SK-N-SH (cell line): ENCODE measurements around the gene RAB17. TPM values are rescaled to one million over a fixed set of nuclear protein-coding genes. Genes with fewer than 3 reads are reported as not detected.

Experiments used
- CTCF ChIA-PET: fragments of 300-600, 350-600 bp; formaldehyde crosslinking; extraction: SDS; loops from one replicate; lab custom pipeline; 2021; lab: Yijun Ruan, JAX
- POLR2A ChIA-PET: fragments of 350-600 bp; sonication (Branson Sonifier 250); formaldehyde crosslinking; extraction: SDS; loops from one replicate; lab custom pipeline; 2020; ENCODE audit warnings: antibody characterized with exemption, inconsistent platforms; lab: Yijun Ruan, JAX
- DNase-seq: peaks from one replicate; pipeline ENCODE4 v3.0.0; 2012
- H2AFZ ChIP-seq: fragments of 200-600 bp; sonication (generic); 2 replicates; pipeline ENCODE4 v1.8.1; 2016; ENCODE audit warnings: antibody characterized with exemption, mild to moderate bottlenecking, low read depth
- H3F3A ChIP-seq: fragments of 200-600 bp; sonication (generic); replicated peaks from 2 replicates; pipeline ENCODE3; 2016; ENCODE audit warnings: antibody characterized with exemption, mild to moderate bottlenecking; ENCODE audit not compliant: insufficient read depth
- H3K27ac ChIP-seq, 2 experiments: fragments of 200-500 bp in 1 of 2; fragments of 200-600 bp in 1 of 2; sonication (Bioruptor generic) in 1 of 2; sonication (generic), shearing (Covaris generic) in 1 of 2; 2 replicates each; pipeline versions ENCODE4 v1.5.1 to v1.6.1; 2014 to 2016; ENCODE audit warnings: low read depth in 2 of 2, inconsistent platforms in 1 of 2, low read length in 1 of 2, mild to moderate bottlenecking in 1 of 2, mixed read lengths in 1 of 2
- H3K27me3 ChIP-seq: fragments of 200-600 bp; sonication (generic), shearing (Covaris generic); 2 replicates; pipeline ENCODE4 v1.6.1; 2016; ENCODE audit warnings: mixed run types; ENCODE audit not compliant: insufficient read depth
- H3K36me3 ChIP-seq, 2 experiments: fragments of 200-500 bp in 1 of 2; fragments of 200-600 bp in 1 of 2; sonication (Bioruptor generic) in 1 of 2; sonication (generic) in 1 of 2; replicated peaks in 1 of 2; 2 replicates each; pipeline versions ENCODE3 to v1.5.1; 2014 to 2016; ENCODE audit warnings: low read length in 1 of 2, mild to moderate bottlenecking in 1 of 2; ENCODE audit not compliant: insufficient read depth in 2 of 2, control insufficient read depth in 1 of 2
- H3K4me1 ChIP-seq, 2 experiments: fragments of 200-500 bp in 1 of 2; fragments of 200-600 bp in 1 of 2; sonication (Bioruptor generic) in 1 of 2; sonication (generic), shearing (Covaris generic) in 1 of 2; 2 replicates each; pipeline versions ENCODE4 v1.5.1 to v1.6.1; 2014 to 2016; ENCODE audit warnings: low read depth in 1 of 2, low read length in 1 of 2, mixed run types in 1 of 2; ENCODE audit not compliant: insufficient read depth in 2 of 2, control insufficient read depth in 1 of 2
- H3K4me2 ChIP-seq: fragments of 200-600 bp; sonication (generic), shearing (Covaris generic); 2 replicates; pipeline ENCODE4 v1.6.1; 2017; ENCODE audit warnings: mixed run types
- H3K4me3 ChIP-seq, 2 experiments: fragments of 200-500 bp in 1 of 2; fragments of 200-600 bp in 1 of 2; sonication (Bioruptor generic) in 1 of 2; sonication (generic), shearing (Covaris generic) in 1 of 2; 2 replicates each; pipeline versions ENCODE4 v1.5.1 to v1.8.1; 2014 to 2016; ENCODE audit warnings: low read depth in 2 of 2, inconsistent platforms in 1 of 2, low read length in 1 of 2, mild to moderate bottlenecking in 1 of 2, mixed read lengths in 1 of 2, moderate library complexity in 1 of 2
- H3K79me2 ChIP-seq: fragments of 200-600 bp; sonication (generic); 2 replicates; pipeline ENCODE4 v1.8.1; 2017; ENCODE audit warnings: mild to moderate bottlenecking; ENCODE audit not compliant: insufficient read depth
- H3K9ac ChIP-seq: fragments of 200-600 bp; sonication (generic); 2 replicates; pipeline ENCODE4 v1.6.1; 2017; ENCODE audit warnings: mixed run types
- H3K9me2 ChIP-seq: fragments of 200-600 bp; sonication (generic); 2 replicates; pipeline ENCODE4 v1.6.1; 2017; ENCODE audit warnings: mixed run types
- H3K9me3 ChIP-seq: fragments of 200-600 bp; sonication (generic); 2 replicates; pipeline ENCODE4 v1.6.1; 2017; ENCODE audit warnings: mixed run types, mild to moderate bottlenecking, moderate library complexity
- H4K20me1 ChIP-seq: fragments of 200-600 bp; sonication (generic); 2 replicates; pipeline ENCODE4 v1.6.1; 2017; ENCODE audit warnings: mild to moderate bottlenecking, mixed run types; ENCODE audit not compliant: insufficient read depth
- CHD2 ChIP-seq: fragments of 150-350 bp; IDR thresholded peaks from 2 replicates; pipeline ENCODE4 v1.6.1; 2018; ENCODE audit warnings: low read length; ENCODE audit not compliant: partially characterized antibody
- EP300 ChIP-seq, 2 experiments: IDR thresholded peaks; 2 replicates each; pipeline versions ENCODE4 v1.4.0 to v1.6.1; 2012; ENCODE audit warnings: borderline replicate concordance in 1 of 2, low read depth in 1 of 2, low read length in 1 of 2
- FOSL2 ChIP-seq: IDR thresholded peaks from 2 replicates; pipeline ENCODE4 v1.4.0; 2012; ENCODE audit warnings: low read depth, mild to moderate bottlenecking, moderate library complexity, borderline replicate concordance
- GABPA ChIP-seq: IDR thresholded peaks from 2 replicates; pipeline ENCODE4 v1.4.0; 2012; ENCODE audit warnings: low read depth, mild to moderate bottlenecking
- GATA2 ChIP-seq: sonication (generic); formaldehyde crosslinking; IDR thresholded peaks from 2 replicates; pipeline ENCODE4 v1.5.0; 2020; ENCODE audit warnings: mild to moderate bottlenecking, missing genetic modification reagents
- MEF2A ChIP-seq: IDR thresholded peaks from 2 replicates; pipeline ENCODE4 v1.4.0; 2012; ENCODE audit warnings: low read depth, borderline replicate concordance
- MXI1 ChIP-seq: IDR thresholded peaks from 2 replicates; pipeline ENCODE4 v1.6.1; 2012; ENCODE audit warnings: mild to moderate bottlenecking, low read depth, low read length, improper control_type of control experiment
- NFIC ChIP-seq: IDR thresholded peaks from 2 replicates; pipeline ENCODE4 v1.4.0; 2012; ENCODE audit warnings: borderline replicate concordance
- NRF1 ChIP-seq: IDR thresholded peaks from 2 replicates; pipeline ENCODE4 v1.6.1; 2012; ENCODE audit warnings: low read depth, mild to moderate bottlenecking, low read length
- POLR2AphosphoS5 ChIP-seq: IDR thresholded peaks from 2 replicates; pipeline ENCODE4 v1.6.1; 2012; ENCODE audit warnings: low read depth, low read length
- RAD21 ChIP-seq: IDR thresholded peaks from 2 replicates; pipeline ENCODE4 v1.6.1; 2012; ENCODE audit warnings: mild to moderate bottlenecking, low read length
- RCOR1 ChIP-seq: fragments of 150-350 bp; IDR thresholded peaks from 2 replicates; pipeline ENCODE4 v1.6.1; 2017; ENCODE audit warnings: antibody characterized with exemption, low read length
- RFX5 ChIP-seq: IDR thresholded peaks from 2 replicates; pipeline ENCODE4 v1.6.1; 2012; ENCODE audit warnings: mild to moderate bottlenecking, improper control_type of control experiment, low read length
- TCF12 ChIP-seq: IDR thresholded peaks from 2 replicates; pipeline ENCODE4 v1.4.0; 2012
- YY1 ChIP-seq: IDR thresholded peaks from 2 replicates; pipeline ENCODE4 v1.4.0; 2012; ENCODE audit warnings: low read depth, mild to moderate bottlenecking
- WGBS: methylation state at CpG from one replicate; pipeline ENCODE4 v1.1.6; 2017; ENCODE audit warnings: low lambda C conversion rate; 5-methylcytosine and 5-hydroxymethylcytosine counted together
- polyA plus RNA-seq, 3 experiments: library from polyadenylated mRNA; depleted of rRNA; stranded (reverse); fragments of >200 nt; gene quantifications; 2 replicates each; pipeline ENCODE4 v1.2.3, GENCODE V29; 2012
- TF ChIP-seq, protein P1 (sequence below): fragments of 150-350 bp; IDR thresholded peaks from 2 replicates; pipeline ENCODE4 v1.6.1; 2017; ENCODE audit warnings: antibody characterized with exemption, low read length, low read depth, borderline replicate concordance
- TF ChIP-seq, protein P2 (sequence below): fragments of 200-600 bp; sonication (generic); IDR thresholded peaks from 2 replicates; pipeline ENCODE4 v1.6.1; 2017; ENCODE audit warnings: antibody characterized with exemption, mild to moderate bottlenecking, moderate library complexity
- TF ChIP-seq, protein P3 (sequence below): IDR thresholded peaks from 2 replicates; pipeline ENCODE4 v1.4.0; 2012; ENCODE audit warnings: low read depth, borderline replicate concordance

Gene RAB17
- polyA plus RNA-seq, 1 of the 3 experiments (the other 2 are of a cell fraction): 0.10 TPM

DNA sequence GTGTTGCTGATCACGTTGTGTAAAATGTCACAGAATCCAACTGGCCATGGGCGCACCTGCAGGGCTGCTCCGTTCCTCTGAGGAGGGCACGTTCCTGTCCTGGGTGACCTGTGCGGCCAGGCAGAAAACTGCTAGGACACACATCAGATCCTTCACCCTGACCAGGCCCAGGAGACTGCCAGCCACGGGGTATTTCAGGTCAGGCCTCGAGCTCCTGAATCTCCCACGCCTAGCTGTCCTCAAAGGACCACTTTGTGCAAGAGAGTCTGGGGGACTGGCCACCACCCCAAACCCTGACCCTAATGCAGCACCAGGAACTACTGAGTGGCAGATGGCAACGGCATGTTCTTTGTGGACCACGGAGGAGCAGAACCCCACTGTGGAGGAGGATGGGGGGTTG is 13.1 kb downstream of the RAB17 start:
- no peak for DNase-seq
- no peaks in the 10 kb centered on the region for H3K9me3 ChIP-seq
- no peaks in the 10 kb centered on the region for H4K20me1 ChIP-seq
- no peaks in the 10 kb centered on the region for H3K36me3 ChIP-seq
- H3K27me3 ChIP-seq: no peaks in the 10 kb centered on the region
- H3K9ac ChIP-seq: no peak overlapping the region
- 85% methylated on average over 5 of the region's 10 CpGs for WGBS
- no peak for TF ChIP-seq GATA2 (CRISPR knock-in tag)
- no peak for TF ChIP-seq RCOR1
- TF ChIP-seq MEF2A: no peak
- TF ChIP-seq TCF12: no peak
- TF ChIP-seq MXI1: no peak
- TF ChIP-seq, protein P1, sequence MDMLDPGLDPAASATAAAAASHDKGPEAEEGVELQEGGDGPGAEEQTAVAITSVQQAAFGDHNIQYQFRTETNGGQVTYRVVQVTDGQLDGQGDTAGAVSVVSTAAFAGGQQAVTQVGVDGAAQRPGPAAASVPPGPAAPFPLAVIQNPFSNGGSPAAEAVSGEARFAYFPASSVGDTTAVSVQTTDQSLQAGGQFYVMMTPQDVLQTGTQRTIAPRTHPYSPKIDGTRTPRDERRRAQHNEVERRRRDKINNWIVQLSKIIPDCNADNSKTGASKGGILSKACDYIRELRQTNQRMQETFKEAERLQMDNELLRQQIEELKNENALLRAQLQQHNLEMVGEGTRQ: no peak
- TF ChIP-seq NRF1: no peak
- no peak for TF ChIP-seq YY1
- TF ChIP-seq EP300 (IDR thresholded peaks at IDR 0.05; ENCODE audit: borderline replicate concordance in 1 of 2, low read depth in 1 of 2, low read length in 1 of 2): no peak
- no peak for TF ChIP-seq RFX5
- no peak for TF ChIP-seq NFIC
- TF ChIP-seq FOSL2: no peak
- TF ChIP-seq GABPA: no peak
- TF ChIP-seq, protein P2, sequence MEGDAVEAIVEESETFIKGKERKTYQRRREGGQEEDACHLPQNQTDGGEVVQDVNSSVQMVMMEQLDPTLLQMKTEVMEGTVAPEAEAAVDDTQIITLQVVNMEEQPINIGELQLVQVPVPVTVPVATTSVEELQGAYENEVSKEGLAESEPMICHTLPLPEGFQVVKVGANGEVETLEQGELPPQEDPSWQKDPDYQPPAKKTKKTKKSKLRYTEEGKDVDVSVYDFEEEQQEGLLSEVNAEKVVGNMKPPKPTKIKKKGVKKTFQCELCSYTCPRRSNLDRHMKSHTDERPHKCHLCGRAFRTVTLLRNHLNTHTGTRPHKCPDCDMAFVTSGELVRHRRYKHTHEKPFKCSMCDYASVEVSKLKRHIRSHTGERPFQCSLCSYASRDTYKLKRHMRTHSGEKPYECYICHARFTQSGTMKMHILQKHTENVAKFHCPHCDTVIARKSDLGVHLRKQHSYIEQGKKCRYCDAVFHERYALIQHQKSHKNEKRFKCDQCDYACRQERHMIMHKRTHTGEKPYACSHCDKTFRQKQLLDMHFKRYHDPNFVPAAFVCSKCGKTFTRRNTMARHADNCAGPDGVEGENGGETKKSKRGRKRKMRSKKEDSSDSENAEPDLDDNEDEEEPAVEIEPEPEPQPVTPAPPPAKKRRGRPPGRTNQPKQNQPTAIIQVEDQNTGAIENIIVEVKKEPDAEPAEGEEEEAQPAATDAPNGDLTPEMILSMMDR: no peak
- no peak for TF ChIP-seq POLR2AphosphoS5
- no peak for TF ChIP-seq RAD21
- TF ChIP-seq, protein P3, sequence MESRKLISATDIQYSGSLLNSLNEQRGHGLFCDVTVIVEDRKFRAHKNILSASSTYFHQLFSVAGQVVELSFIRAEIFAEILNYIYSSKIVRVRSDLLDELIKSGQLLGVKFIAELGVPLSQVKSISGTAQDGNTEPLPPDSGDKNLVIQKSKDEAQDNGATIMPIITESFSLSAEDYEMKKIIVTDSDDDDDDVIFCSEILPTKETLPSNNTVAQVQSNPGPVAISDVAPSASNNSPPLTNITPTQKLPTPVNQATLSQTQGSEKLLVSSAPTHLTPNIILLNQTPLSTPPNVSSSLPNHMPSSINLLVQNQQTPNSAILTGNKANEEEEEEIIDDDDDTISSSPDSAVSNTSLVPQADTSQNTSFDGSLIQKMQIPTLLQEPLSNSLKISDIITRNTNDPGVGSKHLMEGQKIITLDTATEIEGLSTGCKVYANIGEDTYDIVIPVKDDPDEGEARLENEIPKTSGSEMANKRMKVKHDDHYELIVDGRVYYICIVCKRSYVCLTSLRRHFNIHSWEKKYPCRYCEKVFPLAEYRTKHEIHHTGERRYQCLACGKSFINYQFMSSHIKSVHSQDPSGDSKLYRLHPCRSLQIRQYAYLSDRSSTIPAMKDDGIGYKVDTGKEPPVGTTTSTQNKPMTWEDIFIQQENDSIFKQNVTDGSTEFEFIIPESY: no peak
- no peak for TF ChIP-seq CHD2
- H3K4me2 ChIP-seq: no peak overlapping the region
- H3K9me2 ChIP-seq: no peaks in the 10 kb centered on the region
- H3K4me3 ChIP-seq: no peak overlapping the region
- H3K79me2 ChIP-seq: no peaks in the 10 kb centered on the region
- POLR2A ChIA-PET: no interaction called here
- no peaks in the 10 kb centered on the region for H3F3A ChIP-seq
- no peak overlapping the region for H2AFZ ChIP-seq
- H3K27ac ChIP-seq: no peak overlapping the region
- H3K4me1 ChIP-seq: peaks cover 2 to 21% of the 10 kb centered on the region in 2 experiments; a peak in 3 of 4 replicates
- CTCF ChIA-PET: interaction anchor here (0.9 to 7.9 kb wide), 2 partner anchors 65 to 423 kb away, joined by 4 to 311 read pairs; no protein-coding TSS in a partner anchor
